ENCODE data around the gene SIAH1.
"Not testable (repeated sequence)": the region's sequence is repeated elsewhere in the genome, so short reads cannot be mapped to it uniquely, and the experiment has no call there.

SIAH1 gene

GRCh38 chr16:48365601-48366164 is 19.5 kb downstream of the SIAH1 start:
- peak; percentile 34 for DNase-seq

- no peak for DNase-seq
These were observed 20.1 kb downstream of the SIAH1 start for GRCh38 chr16:48365025-48365600.

GRCh38 chr16:48361540-48362144 is 23.6 kb downstream of the SIAH1 start:
- no peak for DNase-seq

GRCh38 chr16:48361012-48361411 is 24.2 kb downstream of the SIAH1 start:
- no peak for DNase-seq

GRCh38 chr16:48359983-48360382 is 25.2 kb downstream of the SIAH1 start:
- no peak for DNase-seq

- DNase-seq = no peak
These were observed 26.8 kb downstream of the SIAH1 start for GRCh38 chr16:48358419-48358818.

GRCh38 chr16:48356633-48357376 is 28.4 kb downstream of the SIAH1 start:
- DNase-seq = no peak

GRCh38 chr16:48354877-48355855 is 30.0 kb downstream of the SIAH1 start:
- DNase-seq = no peak

GRCh38 chr16:48354385-48354784 is 30.8 kb downstream of the SIAH1 start:
- DNase-seq = not testable (repeated sequence)

GRCh38 chr16:48353565-48354163 is 31.5 kb downstream of the SIAH1 start:
- no peak for DNase-seq

GRCh38 chr16:48352648-48353390 is 32.4 kb downstream of the SIAH1 start:
- DNase-seq = no peak

GRCh38 chr16:48350736-48351135 is 34.5 kb downstream of the SIAH1 start:
- no peak for DNase-seq

- DNase-seq = no peak
These were observed 37.2 kb downstream of the SIAH1 start for GRCh38 chr16:48347980-48348379.

- DNase-seq = no peak
These were observed 37.9 kb downstream of the SIAH1 start for GRCh38 chr16:48347191-48347865.

- no peak for DNase-seq
These were observed 42.6 kb downstream of the SIAH1 start for GRCh38 chr16:48342591-48342990.

- no peak for DNase-seq
These were observed 45.2 kb downstream of the SIAH1 start for GRCh38 chr16:48340054-48340453.

- no peak for DNase-seq
These were observed 49.3 kb downstream of the SIAH1 start for GRCh38 chr16:48335961-48336360.

GRCh38 chr16:48334325-48334724 is 50.9 kb downstream of the SIAH1 start:
- DNase-seq = no peak

GRCh38 chr16:48332978-48333377 is 52.2 kb downstream of the SIAH1 start:
- no peak for DNase-seq

- DNase-seq = no peak
These were observed 54.4 kb downstream of the SIAH1 start for GRCh38 chr16:48330841-48331192.
